ENCODE results near the gene PAQR6.
A peak's percentile ranks its signal among the peaks of the same experiment; 100 is the strongest.

PAQR6 gene

GRCh38 chr1:156204686-156205085, 43.2 kb downstream of the PAQR6 start:
- no peak for TF ChIP-seq Cebpa-rat (IDR thresholded peaks at IDR 0.05)
- Histone ChIP-seq H4K20me1 (peaks cover 19% of the 10 kb centered on the region; the same call in 1 of the 2 replicates), H3K4me1 (0 out of 2 replicates have a peak, but pooled peaks cover 9% of the 10 kb centered on the region), H3K4me2 (no peak overlapping the region), H3K4me3 (no peak overlapping the region), H3K27me3 (no peaks in the 10 kb centered on the region), H3K27ac (no peak overlapping the region), H3K9ac (no peak overlapping the region), H3K36me3 (peaks cover 92% of the 10 kb centered on the region), H3K9me3 (no peaks in the 10 kb centered on the region)

DNA sequence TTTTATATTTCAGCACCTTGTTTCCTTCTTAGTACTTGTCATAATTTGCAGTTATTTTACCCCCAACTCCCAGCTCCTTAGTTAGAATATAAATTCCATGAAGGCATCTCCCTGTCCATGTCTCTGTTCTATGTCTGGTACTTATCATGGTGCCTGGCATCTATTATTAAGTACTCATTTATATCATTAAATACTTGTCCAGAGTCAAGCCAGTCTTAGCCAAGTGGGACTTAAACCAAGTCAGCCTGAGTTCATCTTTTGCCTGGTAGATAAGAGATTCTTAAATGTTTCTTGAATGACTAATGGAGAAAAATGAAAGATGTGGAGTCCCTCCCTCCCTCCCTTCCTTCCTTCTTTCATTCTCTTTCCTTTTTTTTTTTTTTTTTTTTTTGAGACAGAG, 44.5 kb downstream of the PAQR6 start:
- no peak overlapping the region for H3K27ac ChIP-seq

GRCh38 chr1:156200044-156200443, 47.8 kb downstream of the PAQR6 start:
- Histone ChIP-seq H3K36me3 (peaks cover 89% of the 10 kb centered on the region), H4K20me1 (peaks cover 63% of the 10 kb centered on the region), H3K27me3 (no peaks in the 10 kb centered on the region), H3K4me1 (peaks cover 18% of the 10 kb centered on the region), H3K9ac (no peak overlapping the region), H3K4me2 (no peak overlapping the region), H3K27ac (no peak overlapping the region), H3K4me3 (no peak overlapping the region), H3K9me3 (no peaks in the 10 kb centered on the region)
- TF ChIP-seq Cebpa-rat (IDR thresholded peaks at IDR 0.05), result no peak

More for the DNA sequence above, 44.5 kb downstream of the PAQR6 start:
- 0 out of 2 replicates have a peak, but pooled peaks cover 9% of the 10 kb centered on the region for H3K4me1 ChIP-seq
- TF ChIP-seq Cebpa-rat (IDR thresholded peaks at IDR 0.05), result no peak
- H3K36me3 ChIP-seq, result peaks cover 91% of the 10 kb centered on the region
- H3K27me3 ChIP-seq, result no peaks in the 10 kb centered on the region
- H3K9me3 ChIP-seq, result no peaks in the 10 kb centered on the region
- no peak overlapping the region for H3K4me3 ChIP-seq
- no peak overlapping the region for H3K9ac ChIP-seq
- peaks cover 31% of the 10 kb centered on the region for H4K20me1 ChIP-seq
- H3K4me2 ChIP-seq, result no peak overlapping the region

DNA sequence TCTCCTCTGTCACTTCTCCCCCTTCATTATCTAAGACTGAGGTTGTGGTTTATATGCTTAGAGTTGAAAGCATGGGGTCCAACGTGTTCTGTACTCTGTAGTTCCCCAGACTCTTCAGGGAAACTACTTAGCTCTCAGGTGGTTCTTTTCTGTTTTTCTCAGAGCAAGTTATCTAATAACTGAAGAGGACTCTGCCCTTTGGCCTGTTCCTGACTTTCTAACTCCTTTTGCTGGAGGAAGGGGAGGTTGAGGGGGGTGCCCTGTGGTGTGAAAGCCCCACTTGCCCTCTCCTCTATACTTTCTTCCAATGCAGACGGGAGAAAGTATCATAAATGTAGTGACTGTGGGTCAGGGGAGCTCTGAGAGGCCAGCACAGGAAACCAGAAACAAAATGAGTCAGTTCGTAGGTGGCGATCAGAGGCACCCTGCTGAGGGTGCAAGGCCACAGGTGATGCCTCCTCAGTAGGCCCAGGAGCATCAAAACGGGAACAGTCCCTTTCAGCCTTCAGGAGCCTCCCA, 49.0 kb downstream of the PAQR6 start:
- Histone ChIP-seq H3K4me1 (peaks cover 27% of the 10 kb centered on the region), H3K4me2 (no peak overlapping the region), H3K27ac (no peak overlapping the region)

GRCh38 chr1:156196445-156196844, 51.4 kb downstream of the PAQR6 start:
- Histone ChIP-seq H3K9me3 (no peaks in the 10 kb centered on the region), H3K9ac (no peak overlapping the region), H3K36me3 (peaks cover 59% of the 10 kb centered on the region), H3K4me3 (no peak overlapping the region), H3K27ac (no peak overlapping the region), H3K4me1 (peaks cover 35% of the 10 kb centered on the region), H3K27me3 (no peaks in the 10 kb centered on the region), H4K20me1 (peaks cover 67% of the 10 kb centered on the region), H3K4me2 (no peak overlapping the region)
- TF ChIP-seq Cebpa-rat (IDR thresholded peaks at IDR 0.05), result no peak

More for the DNA sequence above, 49.0 kb downstream of the PAQR6 start:
- Histone ChIP-seq H3K36me3 (peaks cover 77% of the 10 kb centered on the region), H3K27me3 (no peaks in the 10 kb centered on the region), H3K9ac (no peak overlapping the region), H3K9me3 (no peaks in the 10 kb centered on the region), H3K4me3 (no peak overlapping the region), H4K20me1 (peaks cover 71% of the 10 kb centered on the region)
- no peak for TF ChIP-seq Cebpa-rat (IDR thresholded peaks at IDR 0.05)

DNA sequence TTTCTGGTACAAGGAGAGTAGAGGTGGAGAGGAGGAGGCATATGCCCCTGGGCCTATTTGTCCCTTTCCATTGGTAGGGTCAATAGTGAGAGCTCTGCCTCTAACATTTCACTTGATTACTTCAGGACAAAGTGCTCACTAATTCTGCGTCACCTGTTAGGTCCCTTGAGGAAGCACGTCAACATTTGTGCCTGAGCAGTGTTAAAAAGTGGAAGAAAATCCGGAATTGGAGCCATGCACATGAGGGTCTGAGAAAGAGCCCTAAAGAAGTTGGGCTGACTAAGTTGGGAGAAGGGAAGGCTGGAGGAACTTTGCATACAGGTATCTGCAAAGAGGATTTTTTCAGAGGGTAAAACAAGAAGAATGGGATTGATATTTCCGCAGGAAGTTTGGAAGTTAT, 52.0 kb downstream of the PAQR6 start:
- no peak overlapping the region for H3K9ac ChIP-seq
- peaks cover 54% of the 10 kb centered on the region for H3K36me3 ChIP-seq
- peaks cover 61% of the 10 kb centered on the region for H4K20me1 ChIP-seq
- no peak overlapping the region for H3K27ac ChIP-seq
- TF ChIP-seq Cebpa-rat (IDR thresholded peaks at IDR 0.05), result no peak
- H3K4me2 ChIP-seq, result peak overlapping the region; percentile 92
- no peaks in the 10 kb centered on the region for H3K9me3 ChIP-seq
- no peak overlapping the region for H3K4me3 ChIP-seq
- H3K27me3 ChIP-seq, result no peaks in the 10 kb centered on the region
- H3K4me1 ChIP-seq, result peaks cover 29% of the 10 kb centered on the region

GRCh38 chr1:156194300-156194652, 53.6 kb downstream of the PAQR6 start:
- no peaks in the 10 kb centered on the region for H3K27me3 ChIP-seq
- TF ChIP-seq Cebpa-rat (IDR thresholded peaks at IDR 0.05), result no peak
- H3K36me3 ChIP-seq, result peaks cover 39% of the 10 kb centered on the region
- H3K4me3 ChIP-seq, result peak overlapping the region; percentile 83
- H3K4me1 ChIP-seq, result peaks cover 29% of the 10 kb centered on the region
- H3K27ac ChIP-seq, result peak overlapping the region; percentile 42
- H3K9me3 ChIP-seq, result peaks cover 8% of the 10 kb centered on the region
- H3K9ac ChIP-seq, result peak overlapping the region; percentile 84
- H3K4me2 ChIP-seq, result peak overlapping the region; percentile 92
- peaks cover 49% of the 10 kb centered on the region for H4K20me1 ChIP-seq

GRCh38 chr1:156193488-156194299, 54.2 kb downstream of the PAQR6 start, which contains the start of gene SLC25A44:
SLC25A44 (plus strand) TSS chr1:156194104; CDS start chr1:156199848, 5,744 bp downstream.
- Histone ChIP-seq H3K4me2 (peak within 1 kb of the TSS; percentile 92), H3K36me3 (peaks cover 33% of the 10 kb centered on the region), H3K27me3 (no peaks in the 10 kb centered on the region), H3K9ac (peak within 1 kb of the TSS; percentile 84), H3K4me3 (peak within 1 kb of the TSS; percentile 83), H3K27ac (peak within 1 kb of the TSS; percentile 85), H3K4me1 (peaks cover 29% of the 10 kb centered on the region), H4K20me1 (peaks cover 43% of the 10 kb centered on the region), H3K9me3 (peaks cover 14% of the 10 kb centered on the region)
- TF ChIP-seq Cebpa-rat (IDR thresholded peaks at IDR 0.05), result no peak
